GM19035 (cell line): ENCODE data around the gene RDH16.
"Not testable (repeated sequence)": the region's sequence is repeated elsewhere in the genome, so short reads cannot be mapped to it uniquely, and the experiment has no call there.

ENCODE experiments used
- ATAC-seq: cut with Tn5 transposase; IDR thresholded peaks from one replicate; pipeline ENCODE4 v1.9.1; 2021; ENCODE audit not compliant: unreplicated experiment

The RDH16 gene

DNA sequence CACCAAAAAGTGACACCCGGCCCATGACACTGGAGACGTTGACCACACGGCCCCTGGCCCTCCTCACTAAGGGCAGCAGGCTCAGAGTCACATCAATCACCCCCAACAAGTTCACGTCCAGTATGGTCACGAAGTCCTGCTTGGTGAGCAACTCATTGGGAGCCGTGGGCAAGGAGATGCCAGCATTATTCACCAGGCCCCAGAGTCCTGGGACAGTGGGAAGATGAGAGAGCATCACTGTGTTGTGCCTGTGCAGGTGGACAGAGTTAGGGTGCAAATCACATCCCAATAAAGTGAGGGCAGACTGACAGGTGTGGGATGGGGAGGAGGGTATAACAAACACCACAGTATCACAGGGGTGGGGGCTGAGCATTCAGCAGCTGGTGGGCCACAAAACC lies 2.5 kb downstream of the RDH16 start:
- ATAC-seq: no peak

DNA sequence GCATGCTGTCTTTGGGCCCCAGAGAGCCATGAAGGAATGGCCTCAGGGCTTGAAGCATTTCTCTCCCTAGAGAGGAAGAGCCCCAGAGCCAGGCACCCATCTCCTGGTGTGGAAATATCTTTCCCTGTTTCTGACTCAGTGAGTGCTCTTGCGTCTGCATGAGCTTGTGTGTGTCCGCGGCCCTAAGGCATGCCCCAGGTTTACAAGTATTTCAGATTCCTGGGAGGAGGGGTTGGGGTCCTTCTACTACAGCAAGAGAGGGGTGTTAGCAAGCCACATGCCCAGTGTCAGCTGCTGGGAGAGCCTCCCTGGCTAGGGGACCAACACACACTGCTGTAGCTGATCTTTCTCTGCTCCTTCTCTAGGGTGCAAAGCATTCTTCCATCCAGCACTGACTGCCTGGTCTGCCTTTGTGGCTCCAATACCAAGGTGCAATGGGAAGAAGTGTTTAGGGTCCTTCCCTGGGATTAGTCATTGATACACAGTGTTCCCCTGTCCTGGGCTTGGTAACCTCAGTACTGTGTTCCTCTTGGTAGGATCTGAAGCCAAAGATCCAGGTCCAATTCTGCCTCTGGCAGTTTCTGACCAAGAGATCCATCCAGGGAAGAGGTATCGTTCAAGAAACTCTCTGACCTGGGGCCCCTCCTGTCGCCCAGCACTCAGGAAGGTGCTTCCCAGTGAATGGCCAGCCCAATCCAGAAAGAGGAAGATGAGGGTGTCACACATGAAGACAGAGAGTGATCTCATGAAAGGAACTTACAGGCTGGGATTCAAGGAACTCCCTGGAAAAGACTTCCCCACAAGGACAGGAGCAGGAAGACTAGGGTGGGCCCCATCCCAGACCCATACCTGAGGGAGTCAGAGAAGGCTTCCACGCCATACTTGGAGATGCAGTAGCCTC lies 3.1 kb downstream of the RDH16 start:
- ATAC-seq: no peak

DNA sequence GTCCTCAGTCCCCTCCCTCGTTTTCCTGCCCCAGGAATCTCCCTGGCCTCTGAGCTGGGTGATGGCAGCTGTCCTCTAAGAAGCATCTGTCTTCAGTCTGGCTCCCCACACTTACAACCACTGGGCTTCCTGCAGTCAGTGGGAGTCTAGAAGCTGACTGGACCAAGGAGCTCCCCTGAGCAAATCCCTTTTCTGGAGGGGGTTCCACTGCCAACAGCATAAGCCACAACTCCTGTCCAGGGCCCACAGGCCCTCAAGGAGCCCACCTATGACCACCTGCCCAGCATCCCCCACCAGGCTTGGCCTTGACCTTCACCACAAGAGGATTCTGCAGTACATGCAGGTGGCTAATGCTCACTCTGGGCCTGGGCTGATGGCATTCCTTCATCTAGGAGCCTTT lies 4.1 kb downstream of the RDH16 start:
- no peak for ATAC-seq

DNA sequence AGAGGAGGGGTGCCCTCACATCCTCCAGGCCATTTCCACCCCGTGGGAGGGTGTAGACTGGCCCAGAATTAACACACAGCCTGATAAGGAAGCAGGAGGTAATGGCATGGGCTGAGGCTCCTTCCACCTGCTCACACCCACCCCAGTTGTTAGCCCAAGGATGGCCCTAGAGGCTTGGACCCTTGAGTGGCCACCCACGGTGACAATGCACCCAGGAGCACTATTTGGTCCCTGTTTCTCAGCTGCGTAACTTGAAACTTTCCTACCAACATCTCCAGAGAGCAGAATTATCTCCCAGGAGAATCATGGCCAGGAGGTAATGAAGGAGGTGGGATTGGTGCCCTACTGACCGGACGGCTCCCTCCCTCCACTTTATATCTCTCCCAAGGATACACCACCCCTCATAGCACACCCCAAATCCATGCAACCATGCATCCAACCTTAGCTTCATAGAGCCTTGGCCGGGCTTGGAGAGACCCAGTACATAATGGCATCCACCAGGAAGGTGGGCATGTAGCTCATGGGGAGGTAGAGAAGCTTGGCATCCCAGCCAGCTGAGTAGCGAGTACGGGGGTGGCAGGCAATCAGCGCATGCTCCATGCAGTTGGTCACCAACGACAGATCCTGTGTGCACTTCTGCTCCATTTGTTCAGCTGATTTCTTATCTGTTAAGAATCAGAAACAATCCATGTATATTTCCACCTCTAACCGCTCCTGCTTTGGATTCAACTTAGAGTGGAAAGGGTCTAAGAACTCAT lies 5.6 kb downstream of the RDH16 start:
- no peak for ATAC-seq

DNA sequence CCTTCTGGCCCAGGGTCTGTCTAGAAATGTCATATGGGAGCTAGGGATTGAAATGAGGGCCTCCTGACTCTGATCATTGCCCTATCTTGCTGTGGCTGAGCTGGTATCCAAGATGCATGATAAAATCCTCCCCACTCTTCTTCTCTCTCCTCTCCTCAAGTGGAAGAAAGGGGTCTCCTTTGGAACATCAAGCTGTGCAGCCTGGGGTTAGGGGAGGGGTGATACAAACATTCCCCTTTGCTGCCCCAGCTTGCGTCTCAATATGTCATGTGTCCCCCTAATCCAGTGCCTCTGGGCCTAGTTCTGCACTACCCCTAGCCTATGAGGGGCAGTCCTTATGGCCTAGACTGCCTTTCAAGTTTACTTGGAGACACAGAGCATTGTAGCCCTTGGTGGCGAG lies 8.5 kb downstream of the RDH16 start:
- no peak for ATAC-seq

DNA sequence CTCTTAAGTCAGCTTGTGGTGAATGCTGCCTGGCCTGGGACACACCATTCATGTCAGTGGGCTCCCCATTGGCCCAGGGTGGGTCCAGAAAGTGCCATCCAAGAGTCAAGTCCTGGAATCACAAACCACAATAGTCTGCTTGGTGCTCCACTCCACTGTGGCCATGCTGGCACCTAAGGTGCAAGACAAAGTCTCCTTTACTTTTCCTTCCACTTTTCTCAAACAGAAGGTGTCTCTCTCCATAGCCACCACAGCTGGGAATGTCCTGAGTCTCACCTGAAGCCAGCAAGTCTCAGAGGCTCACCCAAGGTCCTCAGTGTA lies 9.0 kb downstream of the RDH16 start:
- ATAC-seq: no peak

DNA sequence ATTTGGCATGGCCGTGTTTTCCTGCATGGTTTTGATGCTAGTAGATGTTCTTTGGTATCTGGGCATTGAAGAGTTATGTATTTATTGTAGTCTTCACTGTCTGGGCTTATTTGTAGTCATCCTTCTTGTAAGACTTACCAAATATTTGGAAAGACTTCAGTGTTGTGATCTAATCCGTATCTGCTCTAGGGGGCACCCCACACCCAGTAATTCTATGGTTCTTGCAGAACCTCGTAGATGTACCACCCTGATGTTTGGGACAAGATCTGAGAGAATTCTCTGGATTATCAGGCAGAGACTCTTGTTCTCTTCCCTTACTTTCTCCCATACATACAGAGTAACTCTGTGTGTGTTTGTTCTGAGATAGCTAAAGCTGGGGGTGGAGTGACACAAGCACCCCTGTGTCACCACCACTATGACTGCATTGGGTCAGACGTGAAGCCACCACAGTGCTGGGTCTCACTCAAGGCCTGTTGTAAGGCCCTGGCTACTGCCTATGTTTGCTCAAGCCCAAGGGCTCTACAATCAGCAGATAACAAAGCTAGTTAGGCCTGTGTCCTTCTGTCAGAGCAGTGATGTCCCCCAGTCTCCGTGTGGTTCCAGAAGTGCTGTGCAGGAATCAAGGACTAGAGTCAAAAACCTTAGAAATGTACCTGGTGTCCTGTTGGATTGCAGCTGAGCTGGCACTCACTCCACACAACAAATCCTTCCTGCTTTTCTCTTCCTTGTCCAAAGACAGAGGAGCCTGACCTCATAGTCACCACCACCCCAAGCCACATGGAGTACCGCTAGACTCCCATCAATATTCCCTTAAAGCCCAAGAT lies 9.6 kb downstream of the RDH16 start:
- no peak for ATAC-seq

DNA sequence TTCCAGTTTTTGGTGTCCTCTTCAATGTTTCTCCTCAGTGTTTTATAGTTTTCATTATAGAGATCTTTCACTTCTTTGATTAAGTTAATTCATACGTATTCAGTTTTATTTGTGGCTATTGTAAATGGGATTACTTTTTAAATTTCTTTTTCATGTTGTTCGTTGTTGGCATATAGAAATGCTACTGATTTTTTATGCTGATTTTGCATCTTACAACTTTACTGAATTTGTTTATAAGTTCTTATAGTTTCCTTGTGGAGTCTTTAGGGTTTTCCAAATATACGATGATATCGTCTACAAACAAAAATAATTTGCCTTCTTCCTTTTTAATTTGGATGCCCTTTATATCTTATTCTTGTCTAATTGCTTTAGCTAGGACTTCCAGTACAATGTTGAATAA lies 13.5 kb downstream of the RDH16 start:
- ATAC-seq: no peak

DNA sequence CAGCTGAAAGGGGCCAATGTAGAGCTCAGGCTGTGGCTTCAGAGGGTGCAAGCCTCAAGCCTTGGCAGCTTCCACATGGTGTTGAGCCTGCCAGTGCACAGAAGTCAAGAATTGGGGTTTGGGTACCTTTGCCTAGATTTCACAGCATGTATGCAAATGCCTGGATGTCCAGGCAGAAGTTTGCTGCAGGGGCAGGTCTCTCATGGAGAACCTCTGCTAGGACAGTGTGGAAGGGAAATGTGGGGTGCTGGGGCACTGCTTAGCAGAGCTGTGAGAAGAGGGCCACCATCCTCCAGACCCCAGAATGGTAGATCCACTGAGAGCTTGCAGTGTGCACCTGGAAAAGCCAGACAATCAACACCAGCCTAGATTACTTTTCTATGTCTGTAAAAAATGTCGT lies 14.0 kb downstream of the RDH16 start:
- ATAC-seq: not testable (repeated sequence)

DNA sequence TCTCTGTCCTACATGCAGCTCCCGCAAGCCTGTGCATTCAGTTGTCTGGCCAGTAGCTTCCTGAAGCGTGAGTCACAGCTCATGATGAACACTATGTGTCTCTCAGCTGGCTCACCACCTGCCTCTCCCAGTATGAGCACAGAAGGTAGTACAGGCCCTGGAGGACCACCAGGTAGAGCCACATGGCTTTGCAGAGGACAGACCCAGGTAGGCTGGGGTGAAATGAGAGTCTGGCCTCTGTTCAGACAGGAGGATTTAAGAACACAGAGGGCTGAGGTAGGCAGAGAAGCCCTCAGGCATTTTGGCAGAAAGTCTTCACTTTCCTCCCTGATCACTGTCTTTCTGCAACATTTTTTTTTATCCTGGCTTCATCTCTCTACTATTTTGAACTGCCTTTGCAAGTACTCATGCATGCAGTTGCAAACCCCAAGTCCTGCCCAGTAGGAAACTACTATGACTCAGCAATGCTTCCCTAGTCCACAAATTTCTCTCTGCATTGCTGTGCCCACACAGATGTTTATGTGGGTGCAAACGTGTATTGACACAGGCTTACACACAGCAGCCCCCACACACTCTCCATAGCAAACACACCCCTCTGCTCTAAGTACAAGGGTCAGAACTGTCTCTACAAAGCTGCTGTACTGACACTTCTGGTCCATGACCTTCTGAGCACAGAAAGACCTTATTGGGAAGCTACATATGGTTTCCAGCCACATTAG lies 15.9 kb downstream of the RDH16 start:
- no peak for ATAC-seq

DNA sequence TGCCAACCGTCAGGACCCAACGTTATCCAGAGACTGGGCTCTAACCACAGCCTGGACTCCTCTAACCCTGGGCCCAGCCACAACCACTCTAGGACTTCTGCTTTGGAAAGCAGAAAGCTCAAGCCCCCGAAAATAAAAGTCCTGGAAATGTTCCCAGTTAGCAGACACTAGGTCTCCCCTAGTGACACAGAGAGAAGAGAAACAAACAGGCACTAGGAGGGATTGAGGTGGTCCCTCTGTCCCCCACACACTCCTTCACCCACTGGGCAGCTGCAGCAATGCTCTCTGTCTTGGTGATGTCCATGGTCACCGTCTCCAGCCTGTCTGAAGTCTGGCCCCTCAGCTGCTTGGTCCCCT lies 16.5 kb downstream of the RDH16 start:
- not testable (repeated sequence) for ATAC-seq

DNA sequence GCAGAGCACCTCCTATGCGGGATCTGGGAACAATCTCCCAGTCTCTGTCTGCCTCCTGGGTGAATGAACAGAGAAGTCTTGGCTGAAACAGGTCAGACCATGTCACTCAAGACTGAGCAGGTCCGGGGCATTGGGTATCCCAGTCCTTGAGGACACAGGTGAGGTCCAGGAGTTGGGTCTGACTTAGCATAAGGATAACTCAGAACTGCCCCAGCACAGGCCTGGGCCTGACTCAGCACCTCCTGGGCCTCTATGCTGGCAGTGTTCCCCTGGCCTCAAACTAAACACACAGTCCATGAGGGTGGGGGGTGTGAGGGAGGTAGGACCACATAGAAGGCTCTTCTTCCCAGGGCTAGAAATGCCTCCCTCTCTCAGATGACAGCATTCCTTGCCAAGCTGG lies 21.7 kb downstream of the RDH16 start:
- no peak for ATAC-seq

DNA sequence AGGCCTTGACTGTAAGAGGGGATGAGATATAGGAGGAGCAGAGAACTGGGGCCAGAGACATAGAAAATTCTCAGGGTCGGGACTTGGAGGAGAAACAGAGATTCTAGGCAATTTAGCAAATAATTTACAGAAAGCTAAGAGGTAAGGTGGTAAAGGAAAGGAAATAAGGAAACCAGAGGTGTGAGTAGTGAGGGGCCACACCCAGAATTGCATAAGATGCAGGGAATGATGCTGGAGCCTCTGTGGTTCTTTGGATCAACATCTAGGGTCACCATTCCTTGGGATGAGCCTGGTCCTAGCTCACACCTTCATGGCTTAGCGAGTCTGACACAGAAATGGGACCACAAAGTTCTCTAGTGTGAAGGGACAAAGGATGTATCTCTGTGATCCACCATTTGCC lies 22.3 kb downstream of the RDH16 start:
- no peak for ATAC-seq

DNA sequence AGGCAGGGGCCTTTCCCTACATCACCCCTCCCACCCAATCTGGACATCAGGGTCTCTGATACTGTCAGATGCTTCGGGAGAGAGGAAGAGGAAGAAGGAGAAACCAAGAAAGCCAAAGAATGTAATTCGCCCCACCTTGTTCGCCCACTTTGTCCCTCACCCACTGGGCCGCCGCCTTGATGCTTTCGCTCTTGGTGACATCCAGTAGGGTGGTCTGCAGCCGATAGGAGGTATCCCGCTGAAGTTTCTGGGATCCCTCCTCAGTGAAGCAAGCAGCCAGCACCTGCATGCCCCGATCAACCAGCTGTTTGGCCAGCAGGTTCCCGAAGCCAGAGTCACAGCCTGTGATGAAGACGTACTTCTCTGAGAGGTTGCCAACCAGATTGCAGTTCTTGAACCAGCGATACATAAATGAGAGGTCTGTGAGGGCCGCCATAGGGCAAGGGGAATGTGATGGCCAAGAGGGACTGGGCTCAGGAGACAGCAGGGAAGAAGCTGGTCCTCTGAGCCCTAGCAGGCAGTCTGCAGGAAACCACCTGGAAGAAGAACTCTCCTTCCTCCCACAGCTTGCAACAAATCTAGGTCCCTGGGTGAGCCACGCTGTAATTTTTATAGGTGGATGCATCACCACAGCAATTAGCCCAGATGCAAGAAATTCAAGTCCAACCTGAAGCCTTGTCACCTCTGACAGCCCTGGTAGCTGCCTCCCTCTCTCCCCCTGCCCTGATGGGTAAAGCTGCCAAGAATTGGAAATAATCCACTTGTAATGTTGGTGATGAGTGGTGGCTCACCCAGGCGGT lies 23.4 kb downstream of the RDH16 start, which contains the start of gene SDR9C7:
Gene SDR9C7, minus strand, starts transcription at position 583 of the 800 bp plus-strand sequence. Its CDS starts 147 bp downstream, at position 436.
- no peak for ATAC-seq

DNA sequence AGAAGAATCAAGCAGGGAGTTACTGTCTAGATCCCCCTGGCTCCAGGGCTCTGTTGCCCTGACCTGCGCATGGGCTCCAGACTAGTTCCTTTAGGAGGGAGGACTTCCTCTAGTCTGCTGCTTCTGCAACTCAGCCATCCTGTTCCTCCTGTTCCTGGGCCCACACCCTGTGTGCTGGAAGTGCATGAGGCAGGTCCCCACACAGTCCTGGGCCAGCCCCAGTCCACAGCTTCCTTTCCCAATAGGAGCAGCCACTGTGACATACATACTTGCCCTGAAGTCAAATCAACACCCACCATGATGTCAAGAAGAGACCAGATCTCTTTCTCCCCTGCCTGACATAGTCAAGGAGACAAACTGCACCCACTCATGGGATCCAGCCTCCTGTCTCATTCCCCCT lies 24.5 kb downstream of the RDH16 start:
- no peak for ATAC-seq

DNA sequence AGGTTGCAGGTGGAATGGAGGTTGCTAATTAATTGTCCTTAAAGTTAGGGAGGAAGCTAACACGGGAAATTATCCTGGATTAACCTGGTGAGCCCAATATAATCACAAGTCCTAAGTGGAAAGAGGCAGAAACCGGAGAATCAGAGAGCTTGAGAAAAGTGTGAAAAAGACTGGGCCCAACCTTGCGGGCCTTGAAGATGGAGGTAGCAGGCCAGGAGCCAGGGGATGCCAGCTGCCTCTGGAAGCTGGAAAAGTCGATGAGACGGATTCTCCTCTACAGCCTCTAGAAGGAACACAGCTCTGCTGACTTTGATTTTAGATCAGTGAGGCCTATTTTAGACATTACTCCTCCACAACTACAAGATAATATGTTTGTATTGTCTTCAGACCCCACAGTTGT lies 25.3 kb downstream of the RDH16 start:
- no peak for ATAC-seq

DNA sequence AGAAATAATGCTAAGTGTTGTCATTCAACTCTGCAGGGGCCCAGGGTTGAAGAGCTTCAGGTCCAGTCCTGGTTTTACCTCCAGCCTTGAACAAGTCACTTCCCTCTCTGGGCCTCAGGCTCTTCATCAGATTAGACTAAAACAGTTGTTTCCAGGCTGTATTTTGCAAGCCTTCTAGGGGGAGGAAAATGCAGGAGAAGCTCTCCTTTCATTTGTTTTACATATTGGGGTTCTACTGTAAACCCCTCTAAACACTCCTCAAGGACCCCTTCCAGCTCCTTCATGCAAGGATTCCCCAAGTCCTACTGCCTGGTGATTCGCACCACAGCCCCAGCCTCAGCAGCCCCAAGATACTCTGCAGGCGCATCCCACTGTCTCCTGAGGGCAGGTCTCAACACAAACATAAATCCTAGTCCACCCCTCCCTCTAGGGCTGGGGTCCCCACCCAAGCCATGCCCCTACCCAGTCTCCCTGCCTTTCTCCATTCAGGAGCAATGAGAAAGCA lies 25.9 kb downstream of the RDH16 start:
- no peak for ATAC-seq

DNA sequence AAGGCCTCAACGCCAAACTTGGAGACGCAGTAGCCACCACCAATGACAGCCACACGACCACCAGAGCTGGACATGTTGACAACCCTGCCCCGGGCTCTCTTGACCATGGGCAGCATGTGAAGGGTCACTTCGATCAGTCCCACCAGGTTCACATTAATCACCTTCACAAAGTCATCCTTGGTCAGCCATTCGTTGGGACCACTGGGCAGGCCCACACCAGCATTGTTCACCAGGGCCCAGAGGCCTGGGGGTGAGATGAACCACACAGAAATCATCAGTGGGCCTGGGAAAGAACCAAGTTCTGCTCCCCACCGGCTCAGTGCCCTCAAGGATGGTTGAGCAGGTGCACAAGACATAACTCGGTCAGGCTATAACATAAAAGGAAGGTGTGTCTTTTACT lies 27.2 kb downstream of the RDH16 start:
- ATAC-seq: no peak

DNA sequence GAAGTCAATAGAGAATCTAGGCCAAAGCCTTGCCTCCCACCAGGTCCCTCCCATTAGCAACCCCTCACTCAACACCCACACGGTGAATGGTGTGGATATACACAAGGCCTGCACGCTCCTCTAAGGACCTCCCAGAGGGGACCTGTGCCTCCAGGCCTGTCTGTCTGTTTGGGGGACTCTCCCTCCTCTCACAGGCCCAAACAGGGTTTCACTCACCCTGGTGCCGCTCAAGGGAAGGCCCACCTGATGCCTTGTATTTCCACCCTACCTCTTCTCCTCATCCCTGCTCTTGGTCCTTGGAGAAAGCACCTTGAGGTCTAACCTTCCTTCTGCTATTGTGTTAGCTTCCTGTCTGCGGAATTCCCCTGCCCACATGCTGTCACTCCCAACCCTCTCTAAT lies 27.6 kb downstream of the RDH16 start:
- no peak for ATAC-seq

DNA sequence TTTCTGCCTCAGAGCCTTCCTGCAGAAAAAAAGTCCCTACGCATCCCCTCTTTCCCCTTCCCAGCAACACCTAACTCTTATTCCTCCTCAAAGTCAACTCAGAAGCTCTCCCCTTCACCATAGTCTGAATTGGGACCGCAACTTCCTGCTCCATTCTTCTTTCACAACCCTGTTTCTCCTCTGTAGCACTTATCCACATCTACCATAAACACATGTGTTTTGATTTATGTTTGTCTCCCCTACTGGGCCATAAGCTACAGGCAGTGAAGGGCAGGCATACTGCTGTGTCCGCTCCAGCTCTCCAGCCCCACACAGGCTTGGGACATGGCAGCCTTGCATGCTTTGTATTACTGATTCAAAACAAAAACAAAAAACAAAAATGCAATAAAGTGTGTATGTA lies 29.1 kb downstream of the RDH16 start:
- ATAC-seq: no peak
